ENCODE measurements around the gene ST14.
"Not testable (repeated sequence)": the region's sequence is repeated elsewhere in the genome, so short reads cannot be mapped to it uniquely, and the experiment has no call there.

The ST14 gene

DNA sequence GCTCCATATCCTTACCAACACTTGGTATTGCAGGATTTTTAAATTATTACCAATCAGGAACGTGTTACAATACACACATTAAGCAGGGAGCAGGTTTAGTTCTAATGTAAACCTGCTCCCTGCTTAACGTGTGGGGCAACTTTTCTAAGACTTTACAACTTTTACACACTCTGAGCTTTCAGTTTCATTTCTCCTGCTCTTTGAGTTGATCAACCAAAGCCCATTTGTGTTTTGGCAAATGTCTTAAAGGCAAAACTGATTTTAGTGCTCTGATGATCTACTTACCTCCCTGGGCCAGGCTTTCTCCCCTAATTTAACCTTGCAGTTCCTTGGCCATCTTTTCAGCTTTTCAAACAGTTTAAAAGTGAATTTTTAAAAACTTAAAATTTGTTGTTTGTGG lies 84.2 kb downstream of the ST14 start:
- no peak for DNase-seq

DNA sequence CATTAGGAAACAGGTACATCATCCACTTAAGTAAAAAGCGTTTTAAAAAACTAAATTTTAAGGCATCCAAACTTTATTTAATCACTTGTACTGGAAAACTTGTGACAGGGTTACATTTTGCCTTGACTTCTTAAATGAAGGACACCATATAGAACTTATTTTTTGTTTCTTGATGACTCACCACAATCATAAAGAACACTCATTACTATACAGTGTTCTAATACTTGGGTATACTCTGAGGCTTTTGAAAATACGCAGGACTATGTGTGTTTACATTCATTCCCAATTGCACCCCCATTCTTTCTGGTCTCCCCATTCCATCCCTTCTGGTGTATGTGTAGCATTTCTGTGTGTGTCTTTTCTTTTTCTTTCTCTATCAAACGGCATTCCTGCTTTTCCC lies 85.3 kb downstream of the ST14 start:
- no peak for DNase-seq

DNA sequence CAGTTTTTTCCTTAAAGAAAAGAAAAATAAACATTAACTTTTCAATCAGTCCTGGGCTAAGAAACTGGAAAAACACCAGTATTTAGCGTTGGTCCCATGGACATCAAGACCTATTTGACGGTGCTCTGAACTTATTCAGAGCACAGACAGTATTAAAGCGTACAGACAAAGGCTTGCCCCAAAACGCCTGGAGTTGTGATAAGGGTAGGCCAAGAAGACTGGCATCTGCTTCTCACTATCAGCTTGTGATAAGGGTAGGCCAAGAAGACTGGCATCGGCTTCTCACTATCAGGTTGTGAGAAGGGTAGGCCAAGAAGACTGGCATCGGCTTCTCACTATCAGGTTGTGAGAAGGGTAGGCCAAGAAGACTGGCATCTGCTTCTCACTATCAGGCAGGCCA lies 85.8 kb downstream of the ST14 start:
- not testable (repeated sequence) for DNase-seq

DNA sequence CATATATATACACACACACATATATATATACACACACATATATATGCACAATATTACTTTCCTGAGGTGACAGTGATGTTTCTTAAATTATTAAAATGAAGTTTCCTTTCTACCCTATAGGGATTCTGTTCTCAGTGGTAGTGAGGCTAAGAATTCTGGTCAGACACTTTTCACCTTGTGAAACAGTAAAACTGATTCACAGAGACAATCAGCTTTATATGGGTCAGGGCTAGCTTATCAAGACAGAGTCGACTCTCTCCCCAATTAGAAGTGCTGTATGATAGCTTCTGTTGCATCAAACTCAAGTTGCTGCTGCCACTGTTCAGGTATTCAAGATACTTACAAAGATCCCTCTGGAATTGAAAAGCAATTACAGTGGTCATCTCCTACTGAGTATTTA lies 86.7 kb downstream of the ST14 start:
- no peak for DNase-seq

DNA sequence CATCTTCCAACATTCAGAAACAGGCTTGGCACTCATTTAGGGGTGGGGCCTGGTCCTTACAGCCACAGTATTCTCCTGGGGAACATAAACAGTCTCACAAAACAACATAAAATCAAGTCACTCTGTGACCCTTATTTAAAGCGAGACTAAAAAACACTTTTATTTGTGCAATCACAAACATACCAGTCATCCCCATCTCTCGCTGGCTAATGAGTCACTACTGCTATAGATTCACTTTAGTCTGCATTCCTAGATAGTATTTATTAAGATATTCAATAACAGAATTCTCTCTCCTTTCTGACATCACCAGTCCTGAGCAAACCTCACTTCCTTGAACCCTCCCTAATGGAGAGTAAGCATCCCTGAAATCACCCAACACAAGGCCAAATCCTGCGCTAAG lies 87.2 kb downstream of the ST14 start:
- DNase-seq, result no peak

DNA sequence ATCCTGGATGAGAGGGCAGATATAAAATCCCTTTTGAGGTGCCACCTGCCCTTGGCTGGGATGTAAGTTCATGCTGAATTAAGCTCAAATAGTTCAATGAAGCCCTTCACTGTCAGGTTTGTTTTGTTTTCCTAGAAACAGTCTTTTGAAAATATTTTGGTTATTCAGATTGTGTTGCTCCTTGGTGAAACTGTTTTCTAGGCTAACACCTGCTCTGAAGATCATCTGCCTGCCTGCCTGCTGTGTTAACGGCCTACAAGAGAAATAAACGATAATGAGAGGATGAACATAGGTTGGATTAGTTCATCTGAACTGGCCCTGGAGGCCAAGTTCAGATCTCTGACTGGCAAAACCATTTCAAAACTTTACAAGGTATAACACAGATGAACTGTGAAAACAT lies 87.7 kb downstream of the ST14 start:
- no peak for DNase-seq

DNA sequence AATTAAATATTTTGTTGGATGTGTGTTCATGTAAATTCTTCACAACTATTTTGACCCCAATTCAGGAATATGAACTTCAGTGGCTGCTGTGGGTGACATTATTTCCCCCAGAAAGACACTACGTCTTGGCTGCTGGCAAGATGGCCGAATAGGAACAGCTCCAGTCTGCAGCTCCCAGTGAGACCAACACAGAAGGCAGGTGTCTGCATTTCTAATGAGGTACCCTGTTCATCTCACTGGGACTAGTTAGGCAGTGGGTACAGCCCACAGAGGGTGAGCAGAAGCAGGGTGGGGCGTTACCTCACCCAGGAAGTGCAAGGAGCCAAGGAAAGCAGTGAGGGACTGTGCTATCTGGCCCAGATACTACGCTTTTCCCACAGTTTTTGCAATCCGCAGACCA lies 89.8 kb downstream of the ST14 start:
- no peak for DNase-seq

DNA sequence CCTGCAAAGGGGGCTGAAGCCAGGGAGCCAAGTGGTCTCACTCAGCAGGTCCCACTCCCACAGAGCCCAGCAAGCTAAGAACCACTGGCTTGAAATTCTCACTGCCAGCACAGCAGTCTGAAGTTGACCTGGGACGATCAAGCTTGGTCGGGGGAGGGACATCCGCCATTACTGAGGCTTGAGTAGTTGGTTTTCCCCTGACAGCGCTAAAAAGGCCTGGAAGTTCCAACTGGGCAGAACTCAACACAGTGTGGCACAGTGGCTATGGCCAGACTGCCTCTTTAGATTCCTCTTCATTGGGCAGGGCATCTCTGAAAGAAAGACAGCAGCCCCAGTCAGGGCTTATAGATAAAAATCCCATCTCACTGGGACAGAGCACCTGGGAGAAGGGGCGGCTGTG lies 90.3 kb downstream of the ST14 start:
- not testable (repeated sequence) for DNase-seq

DNA sequence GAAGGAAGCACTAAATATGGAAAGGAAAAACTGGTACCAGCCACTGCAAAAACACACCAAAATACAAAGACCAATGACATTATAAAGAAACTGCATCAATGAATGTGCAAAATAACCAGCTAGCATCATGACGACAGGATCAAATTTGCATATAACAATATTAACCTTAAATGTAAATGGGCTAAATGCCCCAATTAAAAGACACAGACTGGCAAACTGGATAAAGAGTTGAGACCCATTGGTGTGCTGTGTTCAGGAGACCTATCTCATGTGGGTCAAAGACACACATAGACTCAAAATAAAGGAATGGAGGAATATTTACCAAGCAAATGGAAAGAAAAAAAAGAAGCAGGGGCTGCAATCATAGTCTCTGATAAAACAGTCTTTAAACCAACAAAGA lies 92.2 kb downstream of the ST14 start:
- not testable (repeated sequence) for DNase-seq

Data from activated CD4-positive, alpha-beta T cell treated with anti-CD3 and anti-CD28 coated beads for 1 hour (primary cell).